C4-2B (cell line): ENCODE data around the gene LRP11.

Experiments used
- ZFX ChIP-seq: fragments of 450-650 bp; IDR thresholded peaks from 2 replicates; pipeline ENCODE4 v1.6.1; 2017
- TF ChIP-seq, protein P1 (sequence below): fragments of 450-650 bp; conservative IDR thresholded peaks from 2 replicates; pipeline ENCODE4 v1.5.1; 2017; ENCODE audit warnings: mild to moderate bottlenecking

DNA sequence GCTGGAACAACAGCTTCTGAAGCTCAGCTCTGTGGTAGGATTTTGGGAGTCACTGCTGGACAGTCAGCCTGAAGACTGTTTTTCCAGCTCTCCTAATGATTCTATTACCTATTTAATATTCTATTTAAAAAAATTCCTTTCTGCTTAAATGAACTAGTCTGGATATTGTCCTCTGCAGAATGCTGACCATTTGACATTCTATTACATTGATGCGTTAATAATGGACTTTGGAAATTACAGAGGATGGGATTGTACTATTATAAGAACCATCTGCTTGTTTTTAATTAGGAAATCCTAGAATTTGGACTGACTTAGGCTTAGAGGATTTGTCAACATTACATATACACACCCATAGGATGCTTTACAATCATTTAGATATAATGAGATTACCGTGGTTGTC, 19.7 kb downstream of the LRP11 start:
- TF ChIP-seq, protein P1, sequence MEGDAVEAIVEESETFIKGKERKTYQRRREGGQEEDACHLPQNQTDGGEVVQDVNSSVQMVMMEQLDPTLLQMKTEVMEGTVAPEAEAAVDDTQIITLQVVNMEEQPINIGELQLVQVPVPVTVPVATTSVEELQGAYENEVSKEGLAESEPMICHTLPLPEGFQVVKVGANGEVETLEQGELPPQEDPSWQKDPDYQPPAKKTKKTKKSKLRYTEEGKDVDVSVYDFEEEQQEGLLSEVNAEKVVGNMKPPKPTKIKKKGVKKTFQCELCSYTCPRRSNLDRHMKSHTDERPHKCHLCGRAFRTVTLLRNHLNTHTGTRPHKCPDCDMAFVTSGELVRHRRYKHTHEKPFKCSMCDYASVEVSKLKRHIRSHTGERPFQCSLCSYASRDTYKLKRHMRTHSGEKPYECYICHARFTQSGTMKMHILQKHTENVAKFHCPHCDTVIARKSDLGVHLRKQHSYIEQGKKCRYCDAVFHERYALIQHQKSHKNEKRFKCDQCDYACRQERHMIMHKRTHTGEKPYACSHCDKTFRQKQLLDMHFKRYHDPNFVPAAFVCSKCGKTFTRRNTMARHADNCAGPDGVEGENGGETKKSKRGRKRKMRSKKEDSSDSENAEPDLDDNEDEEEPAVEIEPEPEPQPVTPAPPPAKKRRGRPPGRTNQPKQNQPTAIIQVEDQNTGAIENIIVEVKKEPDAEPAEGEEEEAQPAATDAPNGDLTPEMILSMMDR, result no peak
- no peak for TF ChIP-seq ZFX
